Measurements from ENCODE around the gene SELENON.

GRCh38 chr1:25862785-25863485, 62.9 kb downstream of the SELENON start:
- TF ChIP-seq CTCF (IDR thresholded peaks at IDR 0.05) (no peak), EZH2phosphoT487 (IDR thresholded peaks at IDR 0.05) (no peak), EZH2 (IDR thresholded peaks at IDR 0.05) (no peak)
